Measurements from ENCODE around the gene RHAG. TPM values are rescaled to one million over a fixed set of nuclear protein-coding genes. Genes with fewer than 3 reads are reported as not detected.

RHAG gene
- total and polyA plus RNA-seq, 2 donors (not counting 1 experiment from before 2014, with no cell fraction given), result not detected

- H3K36me3 ChIP-seq (ENCODE audit: control insufficient read depth, insufficient read depth, low read length), result no peaks in the 10 kb centered on the region
- no peaks in the 10 kb centered on the region for H3K79me2 ChIP-seq (ENCODE audit: control insufficient read depth, insufficient read depth, low read length)
- H2AFZ ChIP-seq (ENCODE audit: low read length), result no peak overlapping the region
- DNase-seq (ENCODE audit: low read depth in 2 of 2), result no peak
- no peak overlapping the region for H3K4me2 ChIP-seq (ENCODE audit: extremely low read depth, insufficient read depth, low read length)
- TF ChIP-seq CTCF (conservative IDR thresholded peaks at IDR 0.05 in 1 of 2, IDR thresholded peaks at IDR 0.05 in 1 of 2; ENCODE audit: low read depth in 1 of 2, low read length in 2 of 2), result no peak
- TF ChIP-seq EZH2 (IDR thresholded peaks at IDR 0.05; ENCODE audit: low read length, missing control alignments), result no peak
- no peaks in the 10 kb centered on the region for H4K20me1 ChIP-seq (ENCODE audit: control insufficient read depth, extremely low read depth, insufficient read depth, low read length)
- no peak overlapping the region for H3K9ac ChIP-seq (ENCODE audit: insufficient read depth, low read length)
- H3K4me3 ChIP-seq (replicated peaks in 1 of 4; ENCODE audit: control extremely low read depth in 1 of 4, insufficient read depth in 1 of 4, low read depth in 3 of 4, low read length in 4 of 4), result no peak overlapping the region
- H3K27ac ChIP-seq (ENCODE audit: insufficient read depth, low read length), result no peak overlapping the region
- H3K27me3 ChIP-seq (ENCODE audit: control insufficient read depth, insufficient read depth, low read length), result no peaks in the 10 kb centered on the region
- H3K4me1 ChIP-seq (ENCODE audit: control insufficient read depth, extremely low read depth, insufficient read depth, low read length), result no peaks in the 10 kb centered on the region
- no peaks in the 10 kb centered on the region for H3K9me3 ChIP-seq (ENCODE audit: control insufficient read depth, insufficient read depth, low read depth, low read length)
Measured at GRCh38 chr6:49647476-49647875, 10.8 kb upstream of the RHAG start.

DNA sequence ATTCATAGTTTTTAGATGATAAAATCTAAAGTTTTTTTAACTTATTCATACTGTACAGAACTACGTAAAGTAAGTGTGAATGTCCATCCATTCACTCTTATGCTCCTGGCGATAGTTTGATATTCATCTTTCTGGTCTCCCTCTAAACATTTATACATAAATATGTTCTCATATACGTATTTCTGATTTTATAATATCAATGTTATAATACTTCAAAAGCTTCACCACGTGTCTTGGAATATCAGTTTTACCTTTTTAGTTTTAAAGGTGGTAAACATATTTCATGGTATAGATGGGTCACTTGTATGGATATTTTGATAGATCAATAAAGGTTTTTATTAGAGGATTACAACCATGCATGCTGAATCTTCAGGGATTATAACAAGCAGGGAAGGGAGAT lies 10.3 kb upstream of the RHAG start:
- Histone ChIP-seq H2AFZ (ENCODE audit: low read length) (no peak overlapping the region), H3K9me3 (ENCODE audit: control insufficient read depth, insufficient read depth, low read depth, low read length) (no peaks in the 10 kb centered on the region), H3K27ac (ENCODE audit: insufficient read depth, low read length) (no peak overlapping the region), H3K36me3 (ENCODE audit: control insufficient read depth, insufficient read depth, low read length) (no peaks in the 10 kb centered on the region), H3K4me2 (ENCODE audit: extremely low read depth, insufficient read depth, low read length) (no peak overlapping the region), H3K27me3 (ENCODE audit: control insufficient read depth, insufficient read depth, low read length) (no peaks in the 10 kb centered on the region), H4K20me1 (ENCODE audit: control insufficient read depth, extremely low read depth, insufficient read depth, low read length) (no peaks in the 10 kb centered on the region), H3K4me3 (replicated peaks in 1 of 4; ENCODE audit: control extremely low read depth in 1 of 4, insufficient read depth in 1 of 4, low read depth in 3 of 4, low read length in 4 of 4) (no peak overlapping the region), H3K9ac (ENCODE audit: insufficient read depth, low read length) (no peak overlapping the region), H3K4me1 (ENCODE audit: control insufficient read depth, extremely low read depth, insufficient read depth, low read length) (no peaks in the 10 kb centered on the region), H3K79me2 (ENCODE audit: control insufficient read depth, insufficient read depth, low read length) (no peaks in the 10 kb centered on the region)
- no peak for DNase-seq (ENCODE audit: low read depth in 2 of 2)
- TF ChIP-seq CTCF (conservative IDR thresholded peaks at IDR 0.05 in 1 of 2, IDR thresholded peaks at IDR 0.05 in 1 of 2; ENCODE audit: low read depth in 1 of 2, low read length in 2 of 2), result no peak
- no peak for TF ChIP-seq EZH2 (IDR thresholded peaks at IDR 0.05; ENCODE audit: low read length, missing control alignments)

DNA sequence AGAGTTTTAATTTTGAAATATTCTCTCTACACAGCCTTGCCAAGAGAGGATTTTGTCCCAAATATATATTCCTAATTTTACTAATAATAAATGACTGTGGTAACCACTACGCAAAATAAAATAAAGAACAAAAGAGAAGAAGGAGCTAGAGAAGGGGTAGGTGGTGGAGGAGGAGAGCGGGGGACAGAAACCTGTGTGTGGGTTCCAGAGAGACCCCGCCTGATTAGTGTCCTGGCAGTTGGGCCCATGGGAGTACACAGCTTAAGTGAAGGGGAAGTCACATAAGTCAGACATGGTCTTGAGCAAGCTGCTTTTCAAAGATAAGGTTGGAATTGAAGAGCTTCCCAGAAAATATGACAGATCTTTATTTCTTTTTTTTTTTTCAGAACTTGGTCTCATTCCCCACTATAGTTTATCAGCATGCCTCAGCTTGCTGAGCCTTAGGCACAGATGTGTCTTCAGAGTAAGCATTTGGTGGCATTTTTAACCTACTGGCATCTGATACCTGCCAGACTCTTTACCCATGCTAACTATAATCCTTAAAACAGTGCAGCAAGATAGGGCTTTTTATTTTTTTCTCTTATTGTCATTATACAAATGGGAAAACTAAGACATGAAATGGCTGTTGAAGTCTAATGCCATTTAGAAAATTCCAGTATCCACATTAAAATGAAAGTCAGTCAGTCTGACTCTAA lies 9.6 kb upstream of the RHAG start:
- Histone ChIP-seq H3K9me3 (ENCODE audit: control insufficient read depth, insufficient read depth, low read depth, low read length) (no peaks in the 10 kb centered on the region), H3K27me3 (ENCODE audit: control insufficient read depth, insufficient read depth, low read length) (no peaks in the 10 kb centered on the region), H3K4me1 (ENCODE audit: control insufficient read depth, extremely low read depth, insufficient read depth, low read length) (no peaks in the 10 kb centered on the region), H3K36me3 (ENCODE audit: control insufficient read depth, insufficient read depth, low read length) (no peaks in the 10 kb centered on the region), H3K4me2 (ENCODE audit: extremely low read depth, insufficient read depth, low read length) (no peak overlapping the region), H3K27ac (ENCODE audit: insufficient read depth, low read length) (no peak overlapping the region), H3K79me2 (ENCODE audit: control insufficient read depth, insufficient read depth, low read length) (no peaks in the 10 kb centered on the region), H3K4me3 (replicated peaks in 1 of 4; ENCODE audit: control extremely low read depth in 1 of 4, insufficient read depth in 1 of 4, low read depth in 3 of 4, low read length in 4 of 4) (no peak overlapping the region), H4K20me1 (ENCODE audit: control insufficient read depth, extremely low read depth, insufficient read depth, low read length) (no peaks in the 10 kb centered on the region), H3K9ac (ENCODE audit: insufficient read depth, low read length) (no peak overlapping the region), H2AFZ (ENCODE audit: low read length) (no peak overlapping the region)
- no peak for DNase-seq (ENCODE audit: low read depth in 2 of 2)
- TF ChIP-seq EZH2 (IDR thresholded peaks at IDR 0.05; ENCODE audit: low read length, missing control alignments), result no peak
- TF ChIP-seq CTCF (conservative IDR thresholded peaks at IDR 0.05 in 1 of 2, IDR thresholded peaks at IDR 0.05 in 1 of 2; ENCODE audit: low read depth in 1 of 2, low read length in 2 of 2), result no peak

Measured in fibroblast of lung (primary cell).